ENCODE results near the gene ALDOB.

GRCh38 chr9:101469026-101469425 lies 33.5 kb upstream of the ALDOB start:
- TF ChIP-seq, protein P1, sequence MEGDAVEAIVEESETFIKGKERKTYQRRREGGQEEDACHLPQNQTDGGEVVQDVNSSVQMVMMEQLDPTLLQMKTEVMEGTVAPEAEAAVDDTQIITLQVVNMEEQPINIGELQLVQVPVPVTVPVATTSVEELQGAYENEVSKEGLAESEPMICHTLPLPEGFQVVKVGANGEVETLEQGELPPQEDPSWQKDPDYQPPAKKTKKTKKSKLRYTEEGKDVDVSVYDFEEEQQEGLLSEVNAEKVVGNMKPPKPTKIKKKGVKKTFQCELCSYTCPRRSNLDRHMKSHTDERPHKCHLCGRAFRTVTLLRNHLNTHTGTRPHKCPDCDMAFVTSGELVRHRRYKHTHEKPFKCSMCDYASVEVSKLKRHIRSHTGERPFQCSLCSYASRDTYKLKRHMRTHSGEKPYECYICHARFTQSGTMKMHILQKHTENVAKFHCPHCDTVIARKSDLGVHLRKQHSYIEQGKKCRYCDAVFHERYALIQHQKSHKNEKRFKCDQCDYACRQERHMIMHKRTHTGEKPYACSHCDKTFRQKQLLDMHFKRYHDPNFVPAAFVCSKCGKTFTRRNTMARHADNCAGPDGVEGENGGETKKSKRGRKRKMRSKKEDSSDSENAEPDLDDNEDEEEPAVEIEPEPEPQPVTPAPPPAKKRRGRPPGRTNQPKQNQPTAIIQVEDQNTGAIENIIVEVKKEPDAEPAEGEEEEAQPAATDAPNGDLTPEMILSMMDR (conservative IDR thresholded peaks at IDR 0.05), result no peak
- no peak for TF ChIP-seq ZFX (IDR thresholded peaks at IDR 0.05)

All from C4-2B (cell line).